ENCODE data around the gene SYT9. TPM values are rescaled to one million over a fixed set of nuclear protein-coding genes. Genes with fewer than 3 reads are reported as not detected.

Gene SYT9
- total RNA-seq, 1 donor from 2014 or later, result 1.0 TPM

- no peaks in the 10 kb centered on the region for H3K36me3 ChIP-seq (ENCODE audit: control insufficient read depth, insufficient read depth, low read length)
- H3K4me3 ChIP-seq (ENCODE audit: low read depth, low read length), result no peak overlapping the region
- H3K27me3 ChIP-seq (ENCODE audit: control insufficient read depth, insufficient read depth, low read length), result no peaks in the 10 kb centered on the region
- TF ChIP-seq CTCF (IDR thresholded peaks at IDR 0.05; ENCODE audit: insufficient read depth, low read length, poor library complexity, severe bottlenecking), result no peak
- no peak for DNase-seq (ENCODE audit: low read depth)
Observed at GRCh38 chr11:7488681-7489080, 237.0 kb downstream of the SYT9 start.

GRCh38 chr11:7489376-7489775, 237.7 kb downstream of the SYT9 start:
- Histone ChIP-seq H3K4me3 (ENCODE audit: low read depth, low read length) (no peak overlapping the region), H3K36me3 (ENCODE audit: control insufficient read depth, insufficient read depth, low read length) (no peaks in the 10 kb centered on the region), H3K27me3 (ENCODE audit: control insufficient read depth, insufficient read depth, low read length) (no peaks in the 10 kb centered on the region)
- TF ChIP-seq CTCF (IDR thresholded peaks at IDR 0.05; ENCODE audit: insufficient read depth, low read length, poor library complexity, severe bottlenecking), result no peak
- DNase-seq (ENCODE audit: low read depth), result no peak

GRCh38 chr11:7490054-7490453, 238.3 kb downstream of the SYT9 start:
- no peak for TF ChIP-seq CTCF (IDR thresholded peaks at IDR 0.05; ENCODE audit: insufficient read depth, low read length, poor library complexity, severe bottlenecking)
- no peak for DNase-seq (ENCODE audit: low read depth)

GRCh38 chr11:7490535-7490934, 238.8 kb downstream of the SYT9 start:
- Histone ChIP-seq H3K4me3 (ENCODE audit: low read depth, low read length) (no peak overlapping the region), H3K27me3 (ENCODE audit: control insufficient read depth, insufficient read depth, low read length) (no peaks in the 10 kb centered on the region), H3K36me3 (ENCODE audit: control insufficient read depth, insufficient read depth, low read length) (no peaks in the 10 kb centered on the region)
- no peak for DNase-seq (ENCODE audit: low read depth)
- TF ChIP-seq CTCF (IDR thresholded peaks at IDR 0.05; ENCODE audit: insufficient read depth, low read length, poor library complexity, severe bottlenecking), result no peak

More at GRCh38 chr11:7490054-7490453, 238.3 kb downstream of the SYT9 start:
- H3K36me3 ChIP-seq (ENCODE audit: control insufficient read depth, insufficient read depth, low read length), result no peaks in the 10 kb centered on the region
- no peak overlapping the region for H3K4me3 ChIP-seq (ENCODE audit: low read depth, low read length)
- H3K27me3 ChIP-seq (ENCODE audit: control insufficient read depth, insufficient read depth, low read length), result no peaks in the 10 kb centered on the region

GRCh38 chr11:7492253-7492652, 240.5 kb downstream of the SYT9 start:
- H3K36me3 ChIP-seq (ENCODE audit: control insufficient read depth, insufficient read depth, low read length), result no peaks in the 10 kb centered on the region
- no peak for TF ChIP-seq CTCF (IDR thresholded peaks at IDR 0.05; ENCODE audit: insufficient read depth, low read length, poor library complexity, severe bottlenecking)
- DNase-seq (ENCODE audit: low read depth), result no peak
- no peak overlapping the region for H3K4me3 ChIP-seq (ENCODE audit: low read depth, low read length)
- H3K27me3 ChIP-seq (ENCODE audit: control insufficient read depth, insufficient read depth, low read length), result no peaks in the 10 kb centered on the region

GRCh38 chr11:7493670-7494069, 242.0 kb downstream of the SYT9 start:
- no peak overlapping the region for H3K4me3 ChIP-seq (ENCODE audit: low read depth, low read length)
- no peak for TF ChIP-seq CTCF (IDR thresholded peaks at IDR 0.05; ENCODE audit: insufficient read depth, low read length, poor library complexity, severe bottlenecking)
- DNase-seq (ENCODE audit: low read depth), result no peak
- H3K27me3 ChIP-seq (ENCODE audit: control insufficient read depth, insufficient read depth, low read length), result no peaks in the 10 kb centered on the region
- H3K36me3 ChIP-seq (ENCODE audit: control insufficient read depth, insufficient read depth, low read length), result no peaks in the 10 kb centered on the region
